HFFc6 (cell line): Measurements from ENCODE around the gene KIF13A. TPM values are rescaled to one million over a fixed set of nuclear protein-coding genes. Genes with fewer than 3 reads are reported as not detected.

Experiments
- DNase-seq: peaks from one replicate; pipeline ENCODE4 v3.0.0-alpha.2; 2018
- H3K27ac Mint-ChIP-seq: 2 replicates; pipeline ENCODE4 v1.8.0; 2020; ENCODE audit warnings: mild to moderate bottlenecking, mixed read lengths
- H3K27me3 Mint-ChIP-seq: 2 replicates; pipeline ENCODE4 v1.8.0; 2021; ENCODE audit warnings: mild to moderate bottlenecking, moderate library complexity, mixed read lengths; ENCODE audit not compliant: insufficient read depth
- H3K36me3 Mint-ChIP-seq: 2 replicates; pipeline ENCODE4 v1.8.0; 2021; ENCODE audit warnings: low read depth, mixed read lengths
- H3K4me1 Mint-ChIP-seq: 2 replicates; pipeline ENCODE4 v1.8.0; 2020; ENCODE audit warnings: low read depth, mixed read lengths
- H3K4me3 Mint-ChIP-seq: 2 replicates; pipeline ENCODE4 v1.8.0; 2020; ENCODE audit warnings: mild to moderate bottlenecking, moderate library complexity, mixed read lengths
- H3K9me3 Mint-ChIP-seq: 2 replicates; pipeline ENCODE4 v1.8.0; 2020; ENCODE audit warnings: mild to moderate bottlenecking, mixed read lengths
- total RNA-seq, 6 experiments: library from RNA; stranded (reverse); fragmentation: NEBNext Ultra II Directional; extraction: Animal tissue kit (Norgen Biotek cat#: 25700); gene quantifications; 2 replicates in 1 of 6; 3 replicates in 5 of 6; pipeline ENCODE4 v1.2.3, GENCODE V29; 2021
- TF ChIP-seq, protein P1 (sequence below): fragments of 200-600 bp; sonication (generic); IDR thresholded peaks from 2 replicates; pipeline ENCODE4 v1.5.0; 2021; ENCODE audit warnings: antibody characterized with exemption, mild to moderate bottlenecking

KIF13A gene
- total RNA-seq, 6 experiments from 2014 or later = 63.7 to 72.8 (median 66.4) TPM

DNA sequence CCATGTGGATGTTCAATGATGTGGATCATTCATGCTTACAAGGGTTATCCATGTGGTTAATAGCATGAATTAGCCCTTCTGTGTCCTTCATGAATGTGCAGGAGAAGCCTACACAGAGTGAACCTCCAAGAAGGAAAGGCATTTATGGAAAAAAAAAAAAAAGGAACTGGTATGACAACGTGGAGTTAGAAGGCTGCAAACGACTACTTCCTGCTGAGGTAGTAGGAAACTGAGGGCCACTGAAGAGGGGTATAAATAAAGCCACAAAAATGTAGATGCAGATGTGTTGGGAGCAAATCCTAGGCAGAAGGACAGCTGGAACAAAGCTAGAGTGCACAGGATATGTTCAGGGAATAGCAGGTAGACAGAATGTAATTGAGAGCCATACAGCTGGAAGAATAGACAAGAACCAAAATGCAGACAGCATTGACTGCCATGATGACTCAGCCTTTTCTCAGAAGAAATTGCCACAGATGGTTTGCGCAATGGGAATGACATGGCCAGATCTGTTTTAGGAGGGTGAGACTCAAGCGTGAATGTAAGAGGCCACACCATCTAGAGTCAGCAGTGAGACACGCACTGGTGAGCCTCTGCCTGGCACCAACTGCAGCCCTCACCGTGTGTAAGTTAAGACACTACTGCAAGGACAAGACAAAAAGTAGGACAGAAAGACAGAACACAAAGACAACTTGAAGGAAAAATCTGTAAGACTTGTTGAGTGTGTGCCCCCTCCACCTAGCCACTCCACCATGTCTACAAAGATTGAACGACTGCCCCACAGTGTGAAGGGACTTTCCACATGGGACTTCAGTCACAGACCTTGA is 79.8 kb downstream of the KIF13A start:
- peak; percentile 98 for DNase-seq
- Mint-ChIP-seq H3K9me3 (no peaks in the 10 kb centered on the region), H3K27ac (peak overlapping the region; percentile 98), H3K4me1 (peaks cover 84% of the 10 kb centered on the region), H3K36me3 (peaks cover 12% of the 10 kb centered on the region), H3K4me3 (peak overlapping the region; percentile 67), H3K27me3 (peaks cover 4% of the 10 kb centered on the region)
- TF ChIP-seq, protein P1, sequence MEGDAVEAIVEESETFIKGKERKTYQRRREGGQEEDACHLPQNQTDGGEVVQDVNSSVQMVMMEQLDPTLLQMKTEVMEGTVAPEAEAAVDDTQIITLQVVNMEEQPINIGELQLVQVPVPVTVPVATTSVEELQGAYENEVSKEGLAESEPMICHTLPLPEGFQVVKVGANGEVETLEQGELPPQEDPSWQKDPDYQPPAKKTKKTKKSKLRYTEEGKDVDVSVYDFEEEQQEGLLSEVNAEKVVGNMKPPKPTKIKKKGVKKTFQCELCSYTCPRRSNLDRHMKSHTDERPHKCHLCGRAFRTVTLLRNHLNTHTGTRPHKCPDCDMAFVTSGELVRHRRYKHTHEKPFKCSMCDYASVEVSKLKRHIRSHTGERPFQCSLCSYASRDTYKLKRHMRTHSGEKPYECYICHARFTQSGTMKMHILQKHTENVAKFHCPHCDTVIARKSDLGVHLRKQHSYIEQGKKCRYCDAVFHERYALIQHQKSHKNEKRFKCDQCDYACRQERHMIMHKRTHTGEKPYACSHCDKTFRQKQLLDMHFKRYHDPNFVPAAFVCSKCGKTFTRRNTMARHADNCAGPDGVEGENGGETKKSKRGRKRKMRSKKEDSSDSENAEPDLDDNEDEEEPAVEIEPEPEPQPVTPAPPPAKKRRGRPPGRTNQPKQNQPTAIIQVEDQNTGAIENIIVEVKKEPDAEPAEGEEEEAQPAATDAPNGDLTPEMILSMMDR = peak; percentile 59

DNA sequence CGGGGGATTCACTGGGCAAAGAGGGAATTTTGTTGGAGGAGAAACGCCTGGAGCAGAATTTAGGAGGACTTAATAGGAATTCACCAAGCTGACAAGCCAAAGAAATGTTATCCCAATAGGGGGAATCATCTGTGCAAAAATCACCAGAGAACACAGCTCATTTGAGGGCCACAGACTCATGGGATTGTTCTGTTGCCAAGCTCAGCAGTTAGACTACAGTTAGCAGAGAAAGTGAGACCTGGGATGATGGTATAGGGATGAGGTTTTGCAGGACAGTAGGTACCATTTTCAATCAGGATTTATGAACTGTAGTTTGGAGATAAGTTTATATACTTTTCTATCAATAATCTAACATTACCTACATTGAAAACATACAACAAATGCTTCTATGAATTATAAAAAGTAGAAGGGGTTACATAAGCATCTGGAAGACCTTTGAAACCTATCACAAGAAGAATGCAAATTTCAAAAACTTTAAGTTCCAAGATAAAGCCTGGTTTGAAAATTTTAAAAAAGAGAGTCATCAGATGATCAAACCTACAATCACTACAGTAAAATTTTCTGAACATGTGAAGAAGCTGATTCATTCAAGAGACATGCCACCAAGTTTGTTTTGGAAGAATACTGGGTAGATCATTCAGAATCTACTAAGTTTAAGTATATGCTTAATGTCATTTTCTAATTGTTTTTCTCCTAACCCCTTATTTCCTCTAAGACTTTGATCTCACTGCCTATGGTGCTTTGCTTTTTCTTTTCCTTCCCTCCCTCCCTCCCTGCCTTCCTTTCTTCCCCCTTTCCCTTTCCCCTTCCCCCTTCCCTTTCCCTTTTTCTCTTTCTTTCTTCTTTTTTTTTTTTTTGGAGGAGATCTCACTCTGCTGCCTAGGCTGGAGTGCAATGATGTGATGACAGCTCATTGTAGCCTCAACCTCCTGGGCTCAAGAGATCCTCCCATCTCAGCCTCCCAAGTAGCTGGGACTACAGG is 81.5 kb downstream of the KIF13A start:
- Mint-ChIP-seq H3K4me3 (peak overlapping the region; percentile 65), H3K36me3 (peaks cover 16% of the 10 kb centered on the region), H3K9me3 (no peaks in the 10 kb centered on the region), H3K27me3 (peaks cover 4% of the 10 kb centered on the region), H3K27ac (peak overlapping the region; percentile 98), H3K4me1 (peaks cover 77% of the 10 kb centered on the region)
- peak; percentile 84 for DNase-seq
- TF ChIP-seq, protein P1 = no peak

DNA sequence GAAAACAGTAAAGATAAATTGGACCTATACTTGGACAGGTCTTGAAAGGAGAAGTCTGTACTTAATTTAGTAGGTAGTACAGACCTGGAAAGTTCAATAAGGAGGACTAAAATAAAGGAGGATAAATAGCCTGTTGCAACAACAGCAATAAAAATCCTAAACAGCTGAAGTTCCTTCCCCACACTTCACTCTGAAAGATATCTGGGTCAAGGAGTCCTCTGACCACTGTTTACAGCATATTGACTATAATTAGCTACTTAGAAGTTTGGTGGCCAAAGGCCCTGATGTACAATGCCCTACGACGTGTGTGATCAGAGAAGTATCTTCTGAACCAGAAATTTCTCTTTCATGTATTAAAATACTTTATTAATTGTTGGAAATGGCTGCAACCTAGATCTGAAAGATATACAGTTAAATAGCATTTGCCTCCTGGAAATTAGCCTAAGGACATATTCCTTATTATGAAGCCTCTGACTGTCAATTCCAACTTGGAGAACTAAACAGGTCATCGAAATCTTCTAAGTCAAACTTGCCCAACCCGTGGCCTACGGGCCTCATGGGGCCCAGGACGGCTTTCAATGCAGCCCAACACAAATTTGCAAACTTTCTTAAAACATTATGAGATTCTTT is 82.8 kb downstream of the KIF13A start:
- Mint-ChIP-seq H3K36me3 (peaks cover 17% of the 10 kb centered on the region), H3K4me1 (peaks cover 69% of the 10 kb centered on the region), H3K4me3 (peak overlapping the region; percentile 65; the same call in 1 of the 2 replicates), H3K9me3 (no peaks in the 10 kb centered on the region), H3K27me3 (peaks cover 4% of the 10 kb centered on the region), H3K27ac (peak overlapping the region; percentile 98)
- TF ChIP-seq, protein P1 = no peak
- DNase-seq = no peak

DNA sequence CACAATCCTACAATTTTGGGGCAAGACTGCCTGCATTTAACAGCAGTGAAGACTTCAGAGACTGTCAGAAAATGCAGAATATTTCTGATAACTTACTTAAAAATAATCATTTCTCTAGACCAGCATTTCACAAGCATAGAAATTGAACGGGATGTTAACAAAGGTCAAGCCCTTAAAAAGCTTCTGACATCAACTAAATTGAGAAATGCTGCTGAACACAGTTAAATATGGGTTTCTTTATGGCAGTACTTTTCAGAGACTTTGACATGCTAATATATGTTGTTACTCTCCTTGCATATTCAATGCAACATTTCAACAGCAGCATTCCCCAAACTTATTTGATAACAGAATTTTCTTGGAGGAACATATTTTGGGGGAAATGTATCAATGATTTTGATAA is 84.5 kb downstream of the KIF13A start:
- Mint-ChIP-seq H3K27ac (peak overlapping the region; percentile 98), H3K4me1 (peaks cover 57% of the 10 kb centered on the region)

More for the DNA sequence above, 84.5 kb downstream of the KIF13A start:
- DNase-seq = no peak
- TF ChIP-seq, protein P1 = no peak
- Mint-ChIP-seq H3K27me3 (peaks cover 4% of the 10 kb centered on the region), H3K9me3 (no peaks in the 10 kb centered on the region), H3K36me3 (peaks cover 21% of the 10 kb centered on the region), H3K4me3 (no peak overlapping the region)
